Adipose tissue (tissue), 3 donors: ENCODE data around the gene CNGA3. TPM values are rescaled to one million over a fixed set of nuclear protein-coding genes. Genes with fewer than 3 reads are reported as not detected.
"Not testable (repeated sequence)": the region's sequence is repeated elsewhere in the genome, so short reads cannot be mapped to it uniquely, and the experiment has no call there.

Source experiments
- H3K27ac ChIP-seq: one replicate; pipeline ENCODE4 v1.5.1; 2013; ENCODE audit warnings: low read depth, low read length
- WGBS, 3 donors: extraction: QIAGEN DNeasy Blood & Tissue Kit; methylation state at CpG; one replicate each; pipeline ENCODE4 v1.1.7; 2013; 5-methylcytosine and 5-hydroxymethylcytosine counted together
- polyA plus RNA-seq, 3 donors: library from polyadenylated mRNA; stranded (reverse); fragments of 200-250 nt; gene quantifications; one replicate each; pipeline ENCODE4 v1.2.3, GENCODE V29; 2013
- donor health status: healthy with polysubstance abuse.
- donor health status: Bipolar disorder and iron deficiency.
- donor health status: healthy.

CNGA3 gene
- polyA plus RNA-seq, 3 donors: 0.01 to 0.31 TPM; not detected in 1

GRCh38 chr2:98388081-98388480 lies 41.8 kb downstream of the CNGA3 start:
- 77 to 81% (median 81%) methylated on average over 15 of the region's 15 CpGs for WGBS, 3 donors
- H3K27ac ChIP-seq: no peak overlapping the region

GRCh38 chr2:98388601-98389250 lies 42.5 kb downstream of the CNGA3 start:
- H3K27ac ChIP-seq: no peak overlapping the region
- WGBS, 3 donors: 74 to 85% (median 84%) methylated on average over 17 of the region's 17 CpGs

- 83 to 90% (median 86%) methylated on average over 4 of the region's 4 CpGs for WGBS, 3 donors
- no peak overlapping the region for H3K27ac ChIP-seq
Measured at GRCh38 chr2:98389251-98389605, 43.0 kb downstream of the CNGA3 start.

GRCh38 chr2:98390571-98391476 lies 44.6 kb downstream of the CNGA3 start:
- H3K27ac ChIP-seq: no peak overlapping the region
- WGBS, 3 donors: 82 to 87% (median 86%) methylated on average over 19 of the region's 19 CpGs

- H3K27ac ChIP-seq: no peak overlapping the region
- WGBS, 3 donors: 89 to 94% (median 93%) methylated on average over 18 of the region's 18 CpGs
Measured at GRCh38 chr2:98391581-98392270, 45.5 kb downstream of the CNGA3 start.

- H3K27ac ChIP-seq: no peak overlapping the region
- WGBS, 3 donors: 86 to 96% (median 90%) methylated on average over 5 of the region's 5 CpGs
Measured at GRCh38 chr2:98393354-98393753, 47.1 kb downstream of the CNGA3 start.

GRCh38 chr2:98394595-98395153 lies 48.4 kb downstream of the CNGA3 start:
- 66 to 91% (median 71%) methylated on average over 3 of the region's 3 CpGs for WGBS, 3 donors
- H3K27ac ChIP-seq: no peak overlapping the region

GRCh38 chr2:98395977-98396376 lies 49.7 kb downstream of the CNGA3 start:
- 88 to 93% (median 88%) methylated on average over 6 of the region's 6 CpGs for WGBS, 3 donors
- no peak overlapping the region for H3K27ac ChIP-seq

- 88 to 94% (median 94%) methylated on average over 23 of the region's 23 CpGs for WGBS, 3 donors
Measured at GRCh38 chr2:98396745-98397355, 50.6 kb downstream of the CNGA3 start.

GRCh38 chr2:98399140-98399539 lies 52.9 kb downstream of the CNGA3 start:
- WGBS, 3 donors: 53 to 80% (median 79%) methylated on average over 4 of the region's 4 CpGs
- H3K27ac ChIP-seq: no peak overlapping the region

More at GRCh38 chr2:98396745-98397355, 50.6 kb downstream of the CNGA3 start:
- H3K27ac ChIP-seq: no peak overlapping the region

- no peak overlapping the region for H3K27ac ChIP-seq
Measured at GRCh38 chr2:98403878-98404277, 57.6 kb downstream of the CNGA3 start.

GRCh38 chr2:98404556-98405250 lies 58.4 kb downstream of the CNGA3 start:
- no peak overlapping the region for H3K27ac ChIP-seq
- 75 to 95% (median 84%) methylated on average over 2 of the region's 2 CpGs for WGBS, 3 donors

GRCh38 chr2:98405301-98405700 lies 59.0 kb downstream of the CNGA3 start:
- WGBS, 3 donors: 78 to 94% (median 86%) methylated on average over 2 of the region's 2 CpGs
- H3K27ac ChIP-seq: no peak overlapping the region

GRCh38 chr2:98408155-98408554 lies 61.9 kb downstream of the CNGA3 start:
- H3K27ac ChIP-seq: no peak overlapping the region
- WGBS, 3 donors: 73 to 78% (median 76%) methylated on average over 5 of the region's 5 CpGs

- no peak overlapping the region for H3K27ac ChIP-seq
- WGBS, 3 donors: 21 to 23% (median 22%) methylated on average over 5 of the region's 5 CpGs
Measured at GRCh38 chr2:98412751-98413458, 66.6 kb downstream of the CNGA3 start.

- WGBS, 3 donors: 72 to 96% (median 94%) methylated on average over 7 of the region's 7 CpGs
- not testable (repeated sequence) for H3K27ac ChIP-seq
Measured at GRCh38 chr2:98414246-98414645, 68.0 kb downstream of the CNGA3 start.

GRCh38 chr2:98415719-98416248 lies 69.5 kb downstream of the CNGA3 start:
- H3K27ac ChIP-seq: not testable (repeated sequence)
- WGBS, 3 donors: 86 to 96% (median 93%) methylated on average over 9 of the region's 9 CpGs
